ENCODE measurements around the gene SOX6. TPM values are rescaled to one million over a fixed set of nuclear protein-coding genes. Genes with fewer than 3 reads are reported as not detected.

The SOX6 gene
- total and polyA plus RNA-seq, 2 of the 13 experiments (the other 11 are each of a cell fraction or from before 2014, with no cell fraction given) = 2.6 to 11.2 TPM

- no peak for TF ChIP-seq ZNF687 (CRISPR knock-in tag; IDR thresholded peaks at IDR 0.05)
- TF ChIP-seq SRSF4 (IDR thresholded peaks at IDR 0.05; ENCODE audit: low read depth, low read length, poor library complexity, severe bottlenecking) = no peak
- TF ChIP-seq ZNF362 (CRISPR knock-in tag; IDR thresholded peaks at IDR 0.05; ENCODE audit: borderline replicate concordance) = peak; percentile 55; the same call in 1 of the 2 replicates
- peak; percentile 81 for TF ChIP-seq HNF1A (IDR thresholded peaks at IDR 0.05; ENCODE audit: low read depth)
- peak; percentile 66; the same call in 1 of the 2 replicates for TF ChIP-seq HNF1A (CRISPR knock-in tag; IDR thresholded peaks at IDR 0.05; ENCODE audit: borderline replicate concordance)
- TF ChIP-seq ZNF609 (CRISPR knock-in tag; IDR thresholded peaks at IDR 0.05; ENCODE audit: borderline replicate concordance) = no peak
- TF ChIP-seq ZGPAT (CRISPR knock-in tag; IDR thresholded peaks at IDR 0.05) = no peak
- no peak for TF ChIP-seq NAIF1 (CRISPR knock-in tag; IDR thresholded peaks at IDR 0.05; ENCODE audit: borderline replicate concordance)
- no peak for TF ChIP-seq SOX13 (IDR thresholded peaks at IDR 0.05)
- peak in 1 of 2 experiments; percentile 64; a peak in 2 of 4 replicates for TF ChIP-seq SOX13 (CRISPR knock-in tag; conservative IDR thresholded peaks at IDR 0.05 in 1 of 2, IDR thresholded peaks at IDR 0.05 in 1 of 2)
Observed at GRCh38 chr11:16173798-16174197, 182.5 kb downstream of the SOX6 start (continued).
